ENCODE results near the gene PIP4K2C.
"Not testable (repeated sequence)": the region's sequence is repeated elsewhere in the genome, so short reads cannot be mapped to it uniquely, and the experiment has no call there.

The PIP4K2C gene

DNA sequence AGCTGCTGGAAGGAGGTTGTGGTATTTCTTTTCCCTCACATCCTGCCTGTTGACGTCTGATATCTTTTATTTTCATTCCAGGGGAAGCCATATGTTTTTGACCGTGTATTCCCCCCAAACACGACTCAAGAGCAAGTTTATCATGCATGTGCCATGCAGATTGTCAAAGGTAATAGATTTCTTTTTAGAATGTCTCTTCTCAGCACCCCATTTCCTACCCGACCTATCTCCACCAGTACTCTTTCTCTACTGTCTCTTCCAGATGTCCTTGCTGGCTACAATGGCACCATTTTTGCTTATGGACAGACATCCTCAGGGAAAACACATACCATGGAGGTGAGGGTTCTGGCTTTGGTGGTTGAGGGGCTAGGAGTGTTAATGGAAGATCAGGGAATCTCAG lies 27.6 kb upstream of the PIP4K2C start:
- H3K4me3 ChIP-seq (ENCODE audit: low read depth, low read length) = no peak overlapping the region
- TF ChIP-seq, protein P1, sequence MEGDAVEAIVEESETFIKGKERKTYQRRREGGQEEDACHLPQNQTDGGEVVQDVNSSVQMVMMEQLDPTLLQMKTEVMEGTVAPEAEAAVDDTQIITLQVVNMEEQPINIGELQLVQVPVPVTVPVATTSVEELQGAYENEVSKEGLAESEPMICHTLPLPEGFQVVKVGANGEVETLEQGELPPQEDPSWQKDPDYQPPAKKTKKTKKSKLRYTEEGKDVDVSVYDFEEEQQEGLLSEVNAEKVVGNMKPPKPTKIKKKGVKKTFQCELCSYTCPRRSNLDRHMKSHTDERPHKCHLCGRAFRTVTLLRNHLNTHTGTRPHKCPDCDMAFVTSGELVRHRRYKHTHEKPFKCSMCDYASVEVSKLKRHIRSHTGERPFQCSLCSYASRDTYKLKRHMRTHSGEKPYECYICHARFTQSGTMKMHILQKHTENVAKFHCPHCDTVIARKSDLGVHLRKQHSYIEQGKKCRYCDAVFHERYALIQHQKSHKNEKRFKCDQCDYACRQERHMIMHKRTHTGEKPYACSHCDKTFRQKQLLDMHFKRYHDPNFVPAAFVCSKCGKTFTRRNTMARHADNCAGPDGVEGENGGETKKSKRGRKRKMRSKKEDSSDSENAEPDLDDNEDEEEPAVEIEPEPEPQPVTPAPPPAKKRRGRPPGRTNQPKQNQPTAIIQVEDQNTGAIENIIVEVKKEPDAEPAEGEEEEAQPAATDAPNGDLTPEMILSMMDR (IDR thresholded peaks at IDR 0.05; ENCODE audit: borderline replicate concordance, insufficient read depth, low read depth, low read length) = no peak

DNA sequence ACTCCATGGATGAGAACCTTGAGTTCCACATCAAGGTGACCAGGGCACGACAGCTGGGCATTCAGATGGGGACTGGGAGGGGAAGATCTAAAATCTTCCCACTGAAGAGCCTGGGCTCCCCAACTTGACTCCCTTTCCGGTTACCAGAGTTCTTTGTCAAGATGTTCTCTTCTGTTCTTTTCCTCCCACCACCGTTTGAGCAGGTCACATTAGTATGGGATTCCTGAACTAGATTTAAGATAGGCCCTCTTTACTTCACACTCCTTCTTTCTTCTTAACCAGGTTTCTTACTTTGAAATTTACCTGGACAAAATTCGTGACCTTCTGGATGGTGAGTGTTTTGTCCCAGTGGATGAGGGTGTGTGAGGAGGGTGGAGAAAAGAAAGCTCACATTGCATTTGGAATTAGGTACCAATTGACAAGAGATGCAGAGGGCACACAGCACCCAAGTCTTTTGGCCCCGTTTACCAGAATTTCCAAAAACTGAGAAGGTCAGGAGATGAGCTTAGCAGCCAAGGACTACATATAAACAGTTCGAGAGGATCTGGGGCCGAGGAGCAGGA lies 26.7 kb upstream of the PIP4K2C start:
- TF ChIP-seq, protein P1 (IDR thresholded peaks at IDR 0.05; ENCODE audit: borderline replicate concordance, insufficient read depth, low read depth, low read length) = no peak
- no peak overlapping the region for H3K4me3 ChIP-seq (ENCODE audit: low read depth, low read length)

DNA sequence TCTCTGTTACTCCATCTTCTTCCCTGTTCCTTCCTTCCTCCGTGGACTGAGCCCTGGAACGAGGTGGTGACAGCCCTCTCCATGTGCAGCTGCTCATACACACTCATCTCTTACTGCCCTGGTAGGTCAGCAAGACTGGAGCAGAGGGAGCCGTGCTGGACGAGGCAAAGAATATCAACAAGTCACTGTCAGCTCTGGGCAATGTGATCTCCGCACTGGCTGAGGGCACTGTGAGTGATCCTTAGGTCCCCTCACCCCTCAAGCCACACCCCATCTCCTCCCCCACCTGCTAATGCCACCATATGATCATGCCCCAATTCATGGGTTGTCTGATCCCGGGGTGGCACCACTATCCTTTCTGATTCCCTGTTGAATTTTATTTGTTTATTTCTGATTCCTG lies 22.2 kb upstream of the PIP4K2C start:
- TF ChIP-seq, protein P1 (IDR thresholded peaks at IDR 0.05; ENCODE audit: borderline replicate concordance, insufficient read depth, low read depth, low read length) = no peak
- no peak overlapping the region for H3K4me3 ChIP-seq (ENCODE audit: low read depth, low read length)

DNA sequence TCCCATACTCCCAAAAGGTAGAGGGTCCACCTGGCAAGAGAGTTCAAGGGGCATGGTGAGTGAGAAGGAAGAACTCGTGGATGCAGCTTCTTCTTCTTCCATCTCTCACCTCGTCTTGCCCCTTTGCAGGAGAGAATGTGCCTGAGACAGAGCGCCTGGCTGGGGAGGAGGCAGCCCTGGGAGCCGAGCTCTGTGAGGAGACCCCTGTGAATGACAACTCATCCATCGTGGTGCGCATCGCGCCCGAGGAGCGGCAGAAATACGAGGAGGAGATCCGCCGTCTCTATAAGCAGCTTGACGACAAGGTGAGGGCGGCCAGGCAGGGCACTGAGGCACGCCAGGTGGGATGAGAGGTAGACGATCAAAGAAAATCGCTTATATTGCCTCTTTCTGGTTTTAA lies 21.1 kb upstream of the PIP4K2C start:
- no peak overlapping the region for H3K4me3 ChIP-seq (ENCODE audit: low read depth, low read length)
- TF ChIP-seq, protein P1 (IDR thresholded peaks at IDR 0.05; ENCODE audit: borderline replicate concordance, insufficient read depth, low read depth, low read length) = no peak

DNA sequence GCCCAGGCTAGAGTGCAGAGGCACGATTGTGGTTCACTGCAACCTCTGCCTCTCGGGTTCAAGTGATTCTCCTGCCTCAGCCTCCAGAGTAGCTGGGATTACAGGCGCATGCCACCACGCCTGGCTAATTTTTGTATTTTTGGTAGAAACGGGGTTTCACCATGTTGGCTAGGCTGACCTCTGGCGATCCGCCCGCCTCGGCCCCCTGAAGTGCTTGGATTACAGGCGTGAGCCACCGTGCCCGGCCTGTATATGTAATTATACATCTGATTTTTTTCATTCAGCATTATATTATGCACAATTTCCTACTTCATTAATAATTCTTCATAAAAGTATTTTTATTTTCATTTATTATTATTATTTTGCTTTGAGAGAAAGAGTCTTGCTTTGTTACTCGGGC lies 20.6 kb upstream of the PIP4K2C start:
- not testable (repeated sequence) for H3K4me3 ChIP-seq (ENCODE audit: low read depth, low read length)

DNA sequence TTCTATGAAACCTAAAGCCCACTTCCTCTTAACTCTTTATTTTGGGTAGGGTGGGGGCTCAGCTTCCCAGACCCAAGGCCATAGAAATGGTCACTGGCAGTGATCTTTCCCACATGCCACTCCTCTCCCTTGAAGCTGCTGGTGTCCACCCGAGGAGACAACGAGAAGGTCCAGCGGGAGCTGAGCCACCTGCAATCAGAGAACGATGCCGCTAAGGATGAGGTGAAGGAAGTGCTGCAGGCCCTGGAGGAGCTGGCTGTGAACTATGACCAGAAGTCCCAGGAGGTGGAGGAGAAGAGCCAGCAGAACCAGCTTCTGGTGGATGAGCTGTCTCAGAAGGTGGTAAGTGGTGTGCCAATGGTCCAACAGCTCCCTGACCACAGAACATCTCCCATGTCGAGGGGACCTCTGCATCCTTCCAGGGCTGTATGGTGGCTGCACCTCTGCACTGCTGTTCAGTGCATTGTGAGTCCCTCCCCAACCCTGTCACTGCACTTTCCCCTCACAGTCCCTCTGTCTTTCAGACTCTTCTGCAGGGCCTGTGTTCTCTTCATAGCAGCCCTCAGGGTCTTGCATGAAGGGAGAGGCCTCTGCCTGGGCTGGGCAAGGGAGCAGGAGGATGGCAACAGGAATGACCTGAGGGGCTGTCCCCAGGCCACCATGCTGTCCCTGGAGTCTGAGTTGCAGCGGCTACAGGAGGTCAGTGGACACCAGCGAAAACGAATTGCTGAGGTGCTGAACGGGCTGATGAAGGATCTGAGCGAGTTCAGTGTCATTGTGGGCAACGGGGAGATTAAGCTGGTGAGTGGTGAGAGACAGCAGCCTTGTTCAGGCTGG lies 18.8 kb upstream of the PIP4K2C start:
- TF ChIP-seq, protein P1 (IDR thresholded peaks at IDR 0.05; ENCODE audit: borderline replicate concordance, insufficient read depth, low read depth, low read length) = no peak
- no peak overlapping the region for H3K4me3 ChIP-seq (ENCODE audit: low read depth, low read length)

DNA sequence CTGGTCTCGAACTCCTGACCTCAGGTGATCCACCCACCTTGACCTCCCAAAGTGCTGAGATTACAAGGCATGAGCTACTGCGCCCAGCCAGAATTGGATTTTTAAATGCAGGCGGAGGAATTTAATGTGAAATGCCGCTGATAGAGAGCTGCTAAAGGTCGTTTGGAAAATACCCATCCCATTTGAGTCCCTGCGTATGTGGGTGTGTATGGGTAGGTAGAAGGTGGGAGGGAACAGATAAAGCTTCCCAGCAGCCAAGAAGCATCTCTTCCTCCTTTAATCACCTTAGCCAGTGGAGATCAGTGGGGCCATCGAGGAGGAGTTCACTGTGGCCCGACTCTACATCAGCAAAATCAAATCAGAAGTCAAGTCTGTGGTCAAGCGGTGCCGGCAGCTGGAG lies 16.2 kb upstream of the PIP4K2C start:
- H3K4me3 ChIP-seq (ENCODE audit: low read depth, low read length) = no peak overlapping the region
- TF ChIP-seq, protein P1 (IDR thresholded peaks at IDR 0.05; ENCODE audit: borderline replicate concordance, insufficient read depth, low read depth, low read length) = no peak

Measured in GM12875 (cell line).